ENCODE measurements around the gene ENTPD6.
"Not testable (repeated sequence)": the region's sequence is repeated elsewhere in the genome, so short reads cannot be mapped to it uniquely, and the experiment has no call there.

GRCh38 chr20:25166105-25166782, 29.3 kb upstream of the ENTPD6 start:
- not testable (repeated sequence) for TF ChIP-seq CTCF (conservative IDR thresholded peaks at IDR 0.05); EZH2 (IDR thresholded peaks at IDR 0.05; ENCODE audit: low read depth)

All from PC-9 (cell line).